Body of pancreas (tissue), 4 donors: ENCODE results near the gene RGS5.

Experiments
- CTCF ChIP-seq, 7 experiments: fragments of 450-650 bp in 4 of 7; fragments of 200-600 bp in 3 of 7; sonication (generic) in 3 of 7; IDR thresholded peaks; one replicate each; pipeline ENCODE4 v1.5.1; 2016 to 2019; ENCODE audit warnings: antibody characterized with exemption in 7 of 7
- POLR2A ChIP-seq, 3 donors: fragments of 450-650 bp; IDR thresholded peaks; one replicate each; pipeline ENCODE4 v1.6.1; 2016; ENCODE audit warnings: antibody characterized with exemption in 3 of 3, mild to moderate bottlenecking in 2 of 3

GRCh38 chr1:163093579-163093978 is 109.1 kb downstream of the RGS5 start:
- TF ChIP-seq CTCF (IDR thresholded peaks at IDR 0.05) (no peak), POLR2A (IDR thresholded peaks at IDR 0.05) (no peak)
